K562 (cell line): ENCODE data around the gene RPL27A. TPM values are rescaled to one million over a fixed set of nuclear protein-coding genes. Genes with fewer than 3 reads are reported as not detected.

Experiments used
- ATAC-seq: fragments of 200-7000 bp; cut with Tn5 transposase; 3 replicates; pipeline ENCODE4 v1.9.1; 2020; ENCODE audit warnings: moderate library complexity
- BruUV-seq: library from RNA; stranded (reverse); fragments of 400-500 nt; replicated peaks from 2 replicates; lab custom pipeline; 2021; lab: Mats Ljungman, UMichigan
- CTCF ChIA-PET: fragments of 300-600 bp; formaldehyde crosslinking; extraction: SDS; loops from one replicate; lab custom pipeline; 2021; ENCODE audit warnings: low intra/inter-chr PET ratio; lab: Yijun Ruan, JAX
- POLR2A ChIA-PET: fragments of 300-600, 350-650 bp; sonication (Branson Sonifier 250); formaldehyde crosslinking; extraction: SDS; loops from one replicate; lab custom pipeline; 2021; ENCODE audit warnings: antibody characterized with exemption, inconsistent platforms; lab: Yijun Ruan, JAX
- DNase-seq, 4 experiments: peaks; one replicate each; pipeline versions ENCODE4 v3.0.0 to v3.0.0-alpha.2; 2011 to 2018; ENCODE audit warnings: low spot score in 3 of 4, mixed read lengths in 3 of 4; ENCODE audit errors: extremely low read depth in 1 of 4
- FAIRE-seq: peaks from 2 replicates; lab custom pipeline; 2011; peaks lifted over from hg19 to GRCh38; lab: Jason Lieb, UNC
- H2AFZ ChIP-seq: 2 replicates; pipeline ENCODE4 v1.6.0; 2011; ENCODE audit warnings: low read depth, low read length, control low read depth, inconsistent platforms
- H3K27ac ChIP-seq: fragments of 200-600 bp; 3 replicates; pipeline ENCODE4 v1.8.0; 2011; ENCODE audit warnings: low read depth, mild to moderate bottlenecking, control low read depth, inconsistent platforms, low read length, moderate library complexity, mixed read lengths; ENCODE audit errors: extremely low read depth
- H3K27me3 ChIP-seq, 2 experiments: fragments of 300-600 bp in 1 of 2; 2 replicates in 1 of 2; 3 replicates in 1 of 2; pipeline versions ENCODE4 v1.6.0 to v1.8.0; 2011; ENCODE audit warnings: inconsistent platforms in 2 of 2, low read length in 2 of 2, mild to moderate bottlenecking in 1 of 2, mixed read lengths in 1 of 2, moderate library complexity in 1 of 2; ENCODE audit not compliant: control insufficient read depth in 2 of 2, insufficient read depth in 2 of 2
- H3K36me3 ChIP-seq: fragments of 300-600 bp; 3 replicates; pipeline ENCODE4 v1.8.0; 2011; ENCODE audit warnings: mild to moderate bottlenecking, low read length, inconsistent platforms; ENCODE audit not compliant: control insufficient read depth, insufficient read depth
- H3K4me1 ChIP-seq, 2 experiments: fragments of 200-600 bp in 1 of 2; replicated peaks in 1 of 2; 2 replicates in 1 of 2; 3 replicates in 1 of 2; pipeline versions ENCODE4 v1.5.1 to v1.8.0; 2011; ENCODE audit warnings: inconsistent platforms in 2 of 2, low read length in 2 of 2, mild to moderate bottlenecking in 1 of 2, mixed read lengths in 1 of 2, moderate library complexity in 1 of 2; ENCODE audit not compliant: control insufficient read depth in 2 of 2, insufficient read depth in 2 of 2
- H3K4me2 ChIP-seq: 2 replicates; pipeline ENCODE4 v1.6.1; 2011; ENCODE audit warnings: low read length, control low read depth, inconsistent platforms, mixed read lengths; ENCODE audit not compliant: insufficient read depth
- H3K4me3 ChIP-seq: fragments of 200-600 bp; sonication (generic), shearing (Covaris generic); 2 replicates; pipeline ENCODE4 v1.5.1; 2016; ENCODE audit warnings: control low read depth, inconsistent platforms
- H3K79me2 ChIP-seq: fragments of 200-600 bp; 3 replicates; pipeline ENCODE4 v1.8.0; 2011; ENCODE audit warnings: low read length, inconsistent platforms; ENCODE audit not compliant: control insufficient read depth, insufficient read depth
- H3K9ac ChIP-seq, 2 experiments: 2 replicates each; pipeline versions ENCODE4 v1.6.0 to v1.6.1; 2011; ENCODE audit warnings: low read depth in 2 of 2, low read length in 2 of 2, control low read depth in 1 of 2, inconsistent platforms in 1 of 2, mild to moderate bottlenecking in 1 of 2, mixed read lengths in 1 of 2; ENCODE audit not compliant: insufficient read depth in 1 of 2
- H3K9me1 ChIP-seq: one replicate; pipeline ENCODE4 v1.6.0; 2011; ENCODE audit warnings: inconsistent platforms, mild to moderate bottlenecking, low read length, moderate library complexity; ENCODE audit not compliant: control insufficient read depth, insufficient read depth
- H3K9me3 ChIP-seq: replicated peaks from 2 replicates; pipeline ENCODE4 v1.5.1; 2011; ENCODE audit warnings: low read depth, low read length, inconsistent platforms; ENCODE audit not compliant: control insufficient read depth, insufficient read depth
- H4K20me1 ChIP-seq: replicated peaks from 2 replicates; pipeline ENCODE4 v1.6.1; 2011; ENCODE audit warnings: low read length, inconsistent platforms, mixed read lengths; ENCODE audit not compliant: control insufficient read depth, insufficient read depth
- ATF6 ChIP-seq: sonication (generic); formaldehyde crosslinking; IDR thresholded peaks from 2 replicates; pipeline ENCODE4 v1.4.0; 2020; ENCODE audit warnings: mild to moderate bottlenecking, missing genetic modification reagents
- GABPA ChIP-seq: fragments of 200-800 bp; sonication (Bioruptor generic); conservative IDR thresholded peaks from 2 replicates; pipeline ENCODE4 v1.6.1; 2016; ENCODE audit warnings: low read depth, missing genetic modification characterization, missing compliant biosample characterization
- MITF ChIP-seq: IDR thresholded peaks from 2 replicates; pipeline ENCODE4 v1.6.1; 2014; ENCODE audit warnings: antibody characterized with exemption
- NFRKB ChIP-seq: fragments of 450-650 bp; IDR thresholded peaks from 2 replicates; pipeline ENCODE4 v1.6.1; 2016; ENCODE audit warnings: low read depth
- ZC3H4 ChIP-seq: sonication (generic); formaldehyde crosslinking; IDR thresholded peaks from 2 replicates; pipeline ENCODE4 v1.9.0; 2021; ENCODE audit warnings: missing genetic modification reagents, borderline replicate concordance
- ZNF121 ChIP-seq: sonication (generic); formaldehyde crosslinking; conservative IDR thresholded peaks from 2 replicates; pipeline ENCODE4 v1.8.0; 2022; ENCODE audit warnings: missing genetic modification reagents
- ZNF584 ChIP-seq: fragments of 200-800 bp; sonication (Bioruptor generic); IDR thresholded peaks from 2 replicates; pipeline ENCODE4 v1.6.1; 2016; ENCODE audit warnings: low read depth, mild to moderate bottlenecking, missing genetic modification characterization, missing compliant biosample characterization
- ZNF766 ChIP-seq: fragments of 200-800 bp; sonication (Bioruptor generic); conservative IDR thresholded peaks from 2 replicates; pipeline ENCODE4 v1.6.1; 2016; ENCODE audit warnings: missing genetic modification characterization, missing compliant biosample characterization
- WGBS: fragments of 100-300 bp; shearing (Covaris generic); methylation state at CpG from one replicate; pipeline ENCODE4 v1.1.6; 2016; ENCODE audit warnings: low coverage, mixed read lengths; ENCODE audit not compliant: insufficient coverage; ENCODE audit errors: missing lambda C conversion rate; 5-methylcytosine and 5-hydroxymethylcytosine counted together
- in situ Hi-C: fragments of 300-500 bp; cut with MboI; formaldehyde crosslinking; loops from 4 replicates; pipeline ENCODE4 v1.15.0; 2018; ENCODE audit warnings: inconsistent platforms, mixed read lengths
- intact Hi-C: fragments of 100-400 bp; cut with micrococcal nuclease; formaldehyde crosslinking; loops from 2 replicates; pipeline ENCODE4 v1.14.2; 2022
- polyA plus RNA-seq, 8 experiments: library from polyadenylated mRNA; depleted of rRNA in 4 of 8; stranded (reverse) in 5 of 8; unstranded in 3 of 8; fragments of >200 nt; fragmentation: Nextera tagmentation in 2 of 8; fragmentation: Illumina TruSeq in 1 of 8; extraction: Ambion mirVana in 2 of 8; extraction: Trizol in 1 of 8; gene quantifications; 2 replicates each; pipeline versions ENCODE4 v1.2.1 to v1.2.3, GENCODE V29; 2011 to 2014; ENCODE audit warnings: inconsistent platforms in 1 of 8, missing spikeins in 1 of 8
- total RNA-seq, 7 experiments: library from RNA; depleted of rRNA in 6 of 7; stranded (reverse); fragments of >200 nt in 6 of 7; fragmentation: Illumina TruSeq in 2 of 7; extraction: Trizol in 2 of 7; gene quantifications; 2 replicates each; pipeline versions ENCODE4 v1.2.1 to v1.2.3, GENCODE V29; 2011 to 2021; ENCODE audit warnings: low replicate concordance in 1 of 7
- TF ChIP-seq, protein P1 (sequence below): sonication (generic); formaldehyde crosslinking; IDR thresholded peaks from 2 replicates; pipeline ENCODE4 v1.8.1; 2022; ENCODE audit warnings: missing genetic modification reagents
- TF ChIP-seq, protein P2 (sequence below), 2 experiments: IDR thresholded peaks; 2 replicates each; pipeline ENCODE4 v1.6.1; 2011; ENCODE audit warnings: borderline replicate concordance in 1 of 2, control low read depth in 1 of 2, low read depth in 1 of 2, low read length in 1 of 2, mild to moderate bottlenecking in 1 of 2, mixed read lengths in 1 of 2, moderate library complexity in 1 of 2; ENCODE audit not compliant: insufficient read depth in 1 of 2, insufficient read length in 1 of 2, poor library complexity in 1 of 2, severe bottlenecking in 1 of 2; ENCODE audit errors: extremely low read depth in 1 of 2
- TF ChIP-seq, protein P3 (sequence below): fragments of 450-650 bp; formaldehyde crosslinking; IDR thresholded peaks from 2 replicates; pipeline ENCODE4 v1.4.0; 2020; ENCODE audit warnings: mild to moderate bottlenecking, moderate library complexity

RPL27A gene
- total and polyA plus RNA-seq, 9 of the 15 experiments (the other 6 are each of a cell fraction or from before 2014, with no cell fraction given) = 790 to 4,241 (median 2,267) TPM

DNA sequence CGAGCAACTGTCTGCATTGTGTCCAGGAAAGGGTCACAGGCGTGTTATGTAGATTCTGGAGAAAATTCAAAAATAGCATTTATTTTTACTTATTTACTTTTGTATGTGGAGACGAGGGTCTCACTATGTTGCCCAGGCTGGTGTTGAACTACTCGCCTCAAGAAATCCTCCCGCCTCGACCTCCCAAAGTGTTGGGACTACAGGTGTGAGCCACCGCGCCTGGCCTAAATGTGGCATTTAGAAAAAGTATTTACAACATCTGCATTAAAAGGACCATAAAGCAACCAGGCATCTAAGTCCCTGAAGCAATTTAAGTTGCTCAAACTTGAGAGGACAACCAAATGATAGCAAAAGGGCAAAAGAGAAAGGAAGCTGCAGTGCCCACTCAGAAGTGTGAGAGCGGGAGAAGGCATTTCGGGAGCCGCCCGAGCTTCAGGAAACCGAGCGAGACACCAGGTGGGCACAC lies 722 bp upstream of the RPL27A start:
- H3K9me3 ChIP-seq = no peaks in the 10 kb centered on the region
- H3K36me3 ChIP-seq = peaks cover 42% of the 10 kb centered on the region
- ATAC-seq (no peak), FAIRE-seq (no peak), DNase-seq (no peak)
- peak overlapping the region; percentile 96 for H3K27ac ChIP-seq
- BruUV-seq = no TSS peak
- peaks cover 5 to 13% of the 10 kb centered on the region in 2 experiments; a peak in 4 of 5 replicates for H3K4me1 ChIP-seq
- CTCF ChIA-PET = no interaction called here
- H3K27me3 ChIP-seq = no peaks in the 10 kb centered on the region
- H3K79me2 ChIP-seq = peaks cover 56% of the 10 kb centered on the region
- intact Hi-C loops (no loop called here), in situ Hi-C loops (no loop called here)
- H4K20me1 ChIP-seq = peaks cover 21% of the 10 kb centered on the region
- H3K9me1 ChIP-seq = no peaks in the 10 kb centered on the region
- WGBS = 9% methylated on average over 9 of the region's 14 CpGs
- peak overlapping the region; percentile 100 for H3K4me2 ChIP-seq
- POLR2A ChIA-PET = interaction anchor here (0.8 to 2.8 kb wide), 13 partner anchors 8 to 527 kb away, joined by 3 to 24 read pairs (median 4); no protein-coding TSS in a partner anchor
- H3K9ac ChIP-seq = peak overlapping the region; percentile 97 to 100
- peak overlapping the region; percentile 77 for H2AFZ ChIP-seq
- peak overlapping the region; percentile 97 for H3K4me3 ChIP-seq
- TF ChIP-seq, protein P1, sequence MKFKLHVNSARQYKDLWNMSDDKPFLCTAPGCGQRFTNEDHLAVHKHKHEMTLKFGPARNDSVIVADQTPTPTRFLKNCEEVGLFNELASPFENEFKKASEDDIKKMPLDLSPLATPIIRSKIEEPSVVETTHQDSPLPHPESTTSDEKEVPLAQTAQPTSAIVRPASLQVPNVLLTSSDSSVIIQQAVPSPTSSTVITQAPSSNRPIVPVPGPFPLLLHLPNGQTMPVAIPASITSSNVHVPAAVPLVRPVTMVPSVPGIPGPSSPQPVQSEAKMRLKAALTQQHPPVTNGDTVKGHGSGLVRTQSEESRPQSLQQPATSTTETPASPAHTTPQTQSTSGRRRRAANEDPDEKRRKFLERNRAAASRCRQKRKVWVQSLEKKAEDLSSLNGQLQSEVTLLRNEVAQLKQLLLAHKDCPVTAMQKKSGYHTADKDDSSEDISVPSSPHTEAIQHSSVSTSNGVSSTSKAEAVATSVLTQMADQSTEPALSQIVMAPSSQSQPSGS (CRISPR knock-in tag) = no peak
- TF ChIP-seq, protein P2, sequence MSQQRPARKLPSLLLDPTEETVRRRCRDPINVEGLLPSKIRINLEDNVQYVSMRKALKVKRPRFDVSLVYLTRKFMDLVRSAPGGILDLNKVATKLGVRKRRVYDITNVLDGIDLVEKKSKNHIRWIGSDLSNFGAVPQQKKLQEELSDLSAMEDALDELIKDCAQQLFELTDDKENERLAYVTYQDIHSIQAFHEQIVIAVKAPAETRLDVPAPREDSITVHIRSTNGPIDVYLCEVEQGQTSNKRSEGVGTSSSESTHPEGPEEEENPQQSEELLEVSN (IDR thresholded peaks at IDR 0.05; ENCODE audit: borderline replicate concordance in 1 of 2, extremely low read depth in 1 of 2, insufficient read depth in 1 of 2, insufficient read length in 1 of 2, low read depth in 1 of 2, low read length in 1 of 2, poor library complexity in 1 of 2, severe bottlenecking in 1 of 2) = peak in 1 of 2 experiments; percentile 17
- TF ChIP-seq MITF (no peak), ZC3H4 (CRISPR knock-in tag) (peak; percentile 57), ATF6 (CRISPR knock-in tag) (0 out of 2 replicates have a peak, but pooled peaks have one; percentile 35), NFRKB (0 out of 2 replicates have a peak, but pooled peaks have one; percentile 21), ZNF584 (CRISPR knock-in tag) (0 out of 2 replicates have a peak, but pooled peaks have one; percentile 18), ZNF121 (CRISPR knock-in tag) (peak; percentile 87), ZNF766 (0 out of 2 replicates have a peak, but pooled peaks have one; percentile 42), GABPA (no peak)
- TF ChIP-seq, protein P3, sequence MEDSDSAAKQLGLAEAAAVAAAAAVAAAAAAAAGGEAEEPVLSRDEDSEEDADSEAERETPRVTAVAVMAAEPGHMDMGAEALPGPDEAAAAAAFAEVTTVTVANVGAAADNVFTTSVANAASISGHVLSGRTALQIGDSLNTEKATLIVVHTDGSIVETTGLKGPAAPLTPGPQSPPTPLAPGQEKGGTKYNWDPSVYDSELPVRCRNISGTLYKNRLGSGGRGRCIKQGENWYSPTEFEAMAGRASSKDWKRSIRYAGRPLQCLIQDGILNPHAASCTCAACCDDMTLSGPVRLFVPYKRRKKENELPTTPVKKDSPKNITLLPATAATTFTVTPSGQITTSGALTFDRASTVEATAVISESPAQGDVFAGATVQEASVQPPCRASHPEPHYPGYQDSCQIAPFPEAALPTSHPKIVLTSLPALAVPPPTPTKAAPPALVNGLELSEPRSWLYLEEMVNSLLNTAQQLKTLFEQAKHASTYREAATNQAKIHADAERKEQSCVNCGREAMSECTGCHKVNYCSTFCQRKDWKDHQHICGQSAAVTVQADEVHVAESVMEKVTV (CRISPR knock-in tag) = 0 out of 2 replicates have a peak, but pooled peaks have one; percentile 5
